H1 (cell line): ENCODE measurements around the gene LHB. TPM values are rescaled to one million over a fixed set of nuclear protein-coding genes. Genes with fewer than 3 reads are reported as not detected.
"Not testable (repeated sequence)": the region's sequence is repeated elsewhere in the genome, so short reads cannot be mapped to it uniquely, and the experiment has no call there.

Experiments
- CTCF ChIA-PET: fragments of 300-600 bp; sonication (Branson Sonifier 250); formaldehyde crosslinking; loops from one replicate; lab custom pipeline; 2021; ENCODE audit not compliant: partially characterized antibody; lab: Charles Lee
- POLR2A ChIA-PET: fragments of 300-600 bp; sonication (Branson Sonifier 250); formaldehyde crosslinking; loops from one replicate; lab custom pipeline; 2021; ENCODE audit warnings: inconsistent platforms; ENCODE audit not compliant: partially characterized antibody; lab: Charles Lee
- DNase-seq, 2 experiments: peaks; one replicate each; pipeline versions ENCODE4 v3.0.0 to v3.0.0-alpha.2; 2010 to 2022; ENCODE audit warnings: low spot score in 2 of 2, low read depth in 1 of 2, mixed read lengths in 1 of 2
- FAIRE-seq: peaks from 2 replicates; lab custom pipeline; 2011; peaks lifted over from hg19 to GRCh38; lab: Jason Lieb, UNC
- H2AFZ ChIP-seq: 2 replicates; pipeline ENCODE4 v1.8.1; 2012; ENCODE audit warnings: low read length, inconsistent platforms
- H2AK5ac ChIP-seq: 2 replicates; pipeline ENCODE4 v1.6.1; 2013; ENCODE audit warnings: low read depth, low read length
- H2BK120ac ChIP-seq: replicated peaks from 2 replicates; pipeline ENCODE3; 2013; ENCODE audit warnings: low read depth, low read length, inconsistent platforms
- H2BK12ac ChIP-seq: 2 replicates; pipeline ENCODE4 v1.6.1; 2013; ENCODE audit warnings: low read depth, low read length
- H2BK15ac ChIP-seq: 2 replicates; pipeline ENCODE4 v1.6.1; 2013; ENCODE audit warnings: low read length
- H2BK20ac ChIP-seq: 2 replicates; pipeline ENCODE4 v1.6.1; 2013; ENCODE audit warnings: low read length
- H2BK5ac ChIP-seq: 2 replicates; pipeline ENCODE4 v1.6.1; 2013; ENCODE audit warnings: low read depth, low read length
- H3K14ac ChIP-seq: 2 replicates; pipeline ENCODE4 v1.6.1; 2013; ENCODE audit warnings: inconsistent platforms; ENCODE audit not compliant: insufficient read length
- H3K18ac ChIP-seq: 2 replicates; pipeline ENCODE4 v1.6.1; 2013; ENCODE audit warnings: low read length; ENCODE audit errors: extremely low read depth
- H3K23ac ChIP-seq: 2 replicates; pipeline ENCODE4 v1.6.1; 2013; ENCODE audit warnings: inconsistent platforms; ENCODE audit not compliant: insufficient read length
- H3K23me2 ChIP-seq: 2 replicates; pipeline ENCODE4 v1.6.1; 2013; ENCODE audit warnings: low read depth, low read length
- H3K27ac ChIP-seq: 2 replicates; pipeline ENCODE4 v1.6.1; 2011; ENCODE audit warnings: low read depth, low read length, inconsistent platforms
- H3K27me3 ChIP-seq, 4 experiments: replicated peaks in 1 of 4; 1 replicate in 1 of 4; 2 replicates in 3 of 4; pipeline versions ENCODE4 v1.6.1 to v1.8.1; 2011 to 2013; ENCODE audit warnings: low read length in 3 of 4, mild to moderate bottlenecking in 3 of 4, inconsistent platforms in 2 of 4, mixed read lengths in 2 of 4, moderate library complexity in 1 of 4; ENCODE audit not compliant: control insufficient read depth in 3 of 4, insufficient read depth in 3 of 4; ENCODE audit errors: extremely low read depth in 1 of 4
- H3K36me3 ChIP-seq, 4 experiments: 2 replicates each; pipeline versions ENCODE4 v1.6.1 to v1.8.1; 2011 to 2013; ENCODE audit warnings: mild to moderate bottlenecking in 4 of 4, low read length in 3 of 4, moderate library complexity in 2 of 4, control low read depth in 1 of 4, inconsistent platforms in 1 of 4; ENCODE audit not compliant: insufficient read depth in 4 of 4, control insufficient read depth in 2 of 4
- H3K4ac ChIP-seq: replicated peaks from 2 replicates; pipeline ENCODE3; 2013; ENCODE audit warnings: low read length, low read depth, mixed read lengths, inconsistent platforms; ENCODE audit not compliant: insufficient read length
- H3K4me1 ChIP-seq, 4 experiments: replicated peaks in 1 of 4; 1 replicate in 1 of 4; 2 replicates in 3 of 4; pipeline versions ENCODE4 v1.6.1 to v1.8.1; 2011 to 2013; ENCODE audit warnings: low read length in 3 of 4, inconsistent platforms in 2 of 4, mixed read lengths in 1 of 4; ENCODE audit not compliant: insufficient read depth in 4 of 4, control insufficient read depth in 3 of 4
- H3K4me2 ChIP-seq, 2 experiments: 2 replicates each; pipeline versions ENCODE4 v1.6.1 to v1.8.1; 2011 to 2013; ENCODE audit warnings: low read depth in 2 of 2, low read length in 2 of 2, control low read depth in 1 of 2, inconsistent platforms in 1 of 2, mild to moderate bottlenecking in 1 of 2; ENCODE audit not compliant: insufficient read depth in 1 of 2
- H3K4me3 ChIP-seq, 4 experiments: fragments of 200-600, 300-600 bp in 1 of 4; sonication (generic), shearing (Covaris generic), sonication (Bioruptor Twin) in 1 of 4; 2 replicates each; pipeline versions ENCODE4 v1.5.1 to v1.8.1; 2011 to 2016; ENCODE audit warnings: low read length in 4 of 4, low read depth in 3 of 4, control low read depth in 2 of 4, inconsistent platforms in 2 of 4, mild to moderate bottlenecking in 2 of 4, mixed read lengths in 1 of 4, moderate library complexity in 1 of 4; ENCODE audit not compliant: insufficient read depth in 2 of 4; ENCODE audit errors: extremely low read depth in 1 of 4
- H3K56ac ChIP-seq: replicated peaks from 2 replicates; pipeline ENCODE3; 2013; ENCODE audit warnings: low read depth, mild to moderate bottlenecking, mixed read lengths, low read length, inconsistent platforms; ENCODE audit not compliant: insufficient read length
- H3K79me1 ChIP-seq: 2 replicates; pipeline ENCODE4 v1.6.1; 2013; ENCODE audit warnings: low read depth, low read length, control low read depth
- H3K79me2 ChIP-seq, 2 experiments: 2 replicates each; pipeline versions ENCODE4 v1.6.1 to v1.8.1; 2012 to 2013; ENCODE audit warnings: low read length in 2 of 2, mild to moderate bottlenecking in 2 of 2, inconsistent platforms in 1 of 2; ENCODE audit not compliant: insufficient read depth in 2 of 2, control insufficient read depth in 1 of 2
- H3K9ac ChIP-seq, 4 experiments: replicated peaks in 1 of 4; 1 replicate in 1 of 4; 2 replicates in 3 of 4; pipeline versions ENCODE4 v1.6.1 to v1.8.1; 2011 to 2013; ENCODE audit warnings: low read depth in 3 of 4, low read length in 3 of 4, control low read depth in 2 of 4, mild to moderate bottlenecking in 2 of 4, moderate library complexity in 2 of 4, inconsistent platforms in 1 of 4; ENCODE audit errors: extremely low read depth in 1 of 4
- H3K9me3 ChIP-seq, 2 experiments: 2 replicates each; pipeline versions ENCODE4 v1.6.1 to v1.8.1; 2012 to 2013; ENCODE audit warnings: mild to moderate bottlenecking in 2 of 2, moderate library complexity in 2 of 2, control low read depth in 1 of 2, inconsistent platforms in 1 of 2, low read depth in 1 of 2, low read length in 1 of 2, mixed read lengths in 1 of 2; ENCODE audit not compliant: insufficient read depth in 2 of 2
- H4K20me1 ChIP-seq, 2 experiments: replicated peaks in 1 of 2; 2 replicates each; pipeline versions ENCODE3 to v1.8.1; 2011 to 2013; ENCODE audit warnings: inconsistent platforms in 2 of 2, low read length in 2 of 2, mild to moderate bottlenecking in 1 of 2; ENCODE audit not compliant: insufficient read depth in 2 of 2, control insufficient read depth in 1 of 2
- H4K5ac ChIP-seq: 2 replicates; pipeline ENCODE4 v1.6.1; 2013; ENCODE audit warnings: low read length, low read depth, mixed read lengths, inconsistent platforms; ENCODE audit not compliant: insufficient read length
- H4K8ac ChIP-seq: 2 replicates; pipeline ENCODE4 v1.8.0; 2013; ENCODE audit warnings: mild to moderate bottlenecking, moderate library complexity, low read length, inconsistent platforms; ENCODE audit not compliant: insufficient read depth; ENCODE audit errors: extremely low read depth
- H4K91ac ChIP-seq: replicated peaks from 2 replicates; pipeline ENCODE3; 2013; ENCODE audit warnings: low read length, mixed read lengths, inconsistent platforms; ENCODE audit not compliant: insufficient read length
- WGBS, 2 experiments: shearing (Covaris generic) in 1 of 2; methylation state at CpG; one replicate each; pipeline versions ENCODE4 v1.1.6 to v1.1.7; 2013 to 2015; ENCODE audit warnings: low lambda C conversion rate in 2 of 2, mixed read lengths in 2 of 2, inconsistent platforms in 1 of 2, low coverage in 1 of 2, missing lambda C conversion rate in 1 of 2; ENCODE audit not compliant: insufficient replicate concordance in 2 of 2, insufficient coverage in 1 of 2, insufficient read length in 1 of 2; ENCODE audit errors: extremely low coverage in 1 of 2, missing lambda C conversion rate in 1 of 2; 5-methylcytosine and 5-hydroxymethylcytosine counted together
- polyA plus RNA-seq, 7 experiments: library from polyadenylated mRNA; depleted of rRNA in 3 of 7; stranded (reverse) in 5 of 7; unstranded in 2 of 7; fragments of >200 nt in 5 of 7; fragments of 200-250 nt in 2 of 7; gene quantifications; 1 replicate in 5 of 7; 2 replicates in 1 of 7; 4 replicates in 1 of 7; pipeline versions ENCODE4 v1.2.1 to v1.2.3, GENCODE V29; 2011 to 2013; ENCODE audit warnings: missing spikeins in 2 of 7, mixed read lengths in 2 of 7
- total RNA-seq: library from RNA; stranded (reverse); fragmentation: NEBNext Ultra II Directional; extraction: Animal tissue kit (Norgen Biotek cat#: 25700); gene quantifications from 2 replicates; pipeline ENCODE4 v1.2.1, GENCODE V29; 2021

LHB gene
- total and polyA plus RNA-seq, 2 of the 8 experiments (the other 6 are each of a cell fraction or from before 2014, with no cell fraction given): 0.53 TPM; not detected in 1

GRCh38 chr19:49049834-49050233, 32.9 kb upstream of the LHB start:
- H3K79me2 ChIP-seq, H2BK12ac ChIP-seq, H3K18ac ChIP-seq, H3K79me1 ChIP-seq, H3K4ac ChIP-seq, H2BK5ac ChIP-seq, H4K8ac ChIP-seq, H2BK120ac ChIP-seq, H3K4me1 ChIP-seq, H3K23me2 ChIP-seq, H3K36me3 ChIP-seq, H3K14ac ChIP-seq, H4K5ac ChIP-seq, H3K27me3 ChIP-seq, H3K9ac ChIP-seq, H3K4me2 ChIP-seq, H4K20me1 ChIP-seq, DNase-seq, H2AFZ ChIP-seq, H3K27ac ChIP-seq, H2BK20ac ChIP-seq, H4K91ac ChIP-seq, FAIRE-seq, H3K56ac ChIP-seq, H2AK5ac ChIP-seq, H2BK15ac ChIP-seq, POLR2A ChIA-PET, H3K9me3 ChIP-seq, H3K4me3 ChIP-seq, H3K23ac ChIP-seq: not testable (repeated sequence)
- CTCF ChIA-PET: interaction anchor here (1.2 kb wide), 1 partner anchor 50 kb away, joined by 3 read pairs; no protein-coding TSS in a partner anchor
- WGBS, 2 experiments: 76% methylated on average over 3 of the region's 4 CpGs; no CpG with 5 or more reads in 1 of the 2 experiments

GRCh38 chr19:49049011-49049410, 32.1 kb upstream of the LHB start, which contains the start of gene CGB8:
Gene CGB8, minus strand, starts transcription at chr19:49049111. Its CDS starts 372 bp downstream, at chr19:49048739.
- H4K91ac ChIP-seq, H3K18ac ChIP-seq: not testable (repeated sequence)

More at GRCh38 chr19:49049011-49049410, 32.1 kb upstream of the LHB start, which contains the start of gene CGB8:
- H3K56ac ChIP-seq, H3K9me3 ChIP-seq, H3K27ac ChIP-seq, H4K8ac ChIP-seq, H3K4ac ChIP-seq, H2BK120ac ChIP-seq, H3K4me1 ChIP-seq, H2AFZ ChIP-seq, H3K36me3 ChIP-seq, H3K9ac ChIP-seq, H2BK12ac ChIP-seq, H4K5ac ChIP-seq, H2BK20ac ChIP-seq, FAIRE-seq, H2AK5ac ChIP-seq, H4K20me1 ChIP-seq, DNase-seq, H2BK15ac ChIP-seq, H3K79me1 ChIP-seq, H3K27me3 ChIP-seq, H3K79me2 ChIP-seq, H3K23me2 ChIP-seq, POLR2A ChIA-PET, H3K14ac ChIP-seq, H2BK5ac ChIP-seq, H3K4me3 ChIP-seq, H3K23ac ChIP-seq, H3K4me2 ChIP-seq: not testable (repeated sequence)
- WGBS, 2 experiments: 81% methylated on average over 12 of the region's 12 CpGs; no CpG with 5 or more reads in 1 of the 2 experiments
- CTCF ChIA-PET: interaction anchor here (1.2 kb wide), 1 partner anchor 49 kb away, joined by 3 read pairs; no protein-coding TSS in a partner anchor
